Fibroblast of lung (primary cell): ENCODE data around the gene RNU6-9. TPM values are rescaled to one million over a fixed set of nuclear protein-coding genes. Genes with fewer than 3 reads are reported as not detected.
A peak's percentile ranks its signal among the peaks of the same experiment; 100 is the strongest.

Experiments
- DNase-seq, 2 donors: peaks; one replicate each; pipeline versions ENCODE4 v3.0.0 to v3.0.0-alpha.2; 2010; ENCODE audit warnings: low read depth in 2 of 2
- H2AFZ ChIP-seq: 2 replicates; pipeline ENCODE4 v1.5.1; 2012; ENCODE audit warnings: low read length, control low read depth, inconsistent platforms
- H3K27ac ChIP-seq: 2 replicates; pipeline ENCODE4 v1.5.1; 2011; ENCODE audit warnings: low read length, control low read depth; ENCODE audit not compliant: insufficient read depth
- H3K27me3 ChIP-seq: 2 replicates; pipeline ENCODE4 v1.5.1; 2011; ENCODE audit warnings: mild to moderate bottlenecking, low read length; ENCODE audit not compliant: control insufficient read depth, insufficient read depth
- H3K36me3 ChIP-seq: 2 replicates; pipeline ENCODE4 v1.5.1; 2011; ENCODE audit warnings: low read length; ENCODE audit not compliant: control insufficient read depth, insufficient read depth
- H3K4me1 ChIP-seq: 2 replicates; pipeline ENCODE4 v1.5.1; 2011; ENCODE audit warnings: low read length; ENCODE audit not compliant: control insufficient read depth, insufficient read depth; ENCODE audit errors: extremely low read depth
- H3K4me2 ChIP-seq: 2 replicates; pipeline ENCODE4 v1.5.1; 2011; ENCODE audit warnings: low read length, control low read depth; ENCODE audit not compliant: insufficient read depth; ENCODE audit errors: extremely low read depth
- H3K4me3 ChIP-seq, 4 experiments: fragments of 200-600 bp in 1 of 4; sonication (generic) in 1 of 4; replicated peaks in 1 of 4; 2 replicates each; pipeline ENCODE4 v1.5.1; 2011 to 2016; ENCODE audit warnings: low read length in 4 of 4, low read depth in 3 of 4, mild to moderate bottlenecking in 3 of 4, control low read depth in 2 of 4, inconsistent platforms in 1 of 4, mixed read lengths in 1 of 4; ENCODE audit not compliant: insufficient read depth in 1 of 4; ENCODE audit errors: control extremely low read depth in 1 of 4
- H3K79me2 ChIP-seq: 2 replicates; pipeline ENCODE4 v1.5.1; 2012; ENCODE audit warnings: mild to moderate bottlenecking, low read length, inconsistent platforms; ENCODE audit not compliant: control insufficient read depth, insufficient read depth
- H3K9ac ChIP-seq: 2 replicates; pipeline ENCODE4 v1.5.1; 2011; ENCODE audit warnings: mild to moderate bottlenecking, low read length, control low read depth; ENCODE audit not compliant: insufficient read depth
- H3K9me3 ChIP-seq: 2 replicates; pipeline ENCODE4 v1.5.1; 2012; ENCODE audit warnings: low read depth, low read length; ENCODE audit not compliant: control insufficient read depth, insufficient read depth
- H4K20me1 ChIP-seq: 2 replicates; pipeline ENCODE4 v1.5.1; 2011; ENCODE audit warnings: low read length; ENCODE audit not compliant: control insufficient read depth, insufficient read depth; ENCODE audit errors: extremely low read depth
- CTCF ChIP-seq, 2 donors: IDR thresholded peaks in 1 of 2; conservative IDR thresholded peaks in 1 of 2; 1 replicate in 1 of 2; 2 replicates in 1 of 2; pipeline ENCODE4 v1.5.1; 2011 to 2012; ENCODE audit warnings: low read length in 2 of 2, control low read depth in 1 of 2, inconsistent platforms in 1 of 2, low read depth in 1 of 2, mild to moderate bottlenecking in 1 of 2
- EZH2 ChIP-seq: IDR thresholded peaks from 2 replicates; pipeline ENCODE4 v1.5.1; 2012; ENCODE audit warnings: low read length, control low read depth, mild to moderate bottlenecking; ENCODE audit errors: missing control alignments
- polyA plus RNA-seq, 2 donors: library from polyadenylated mRNA; depleted of rRNA in 1 of 2; stranded (reverse) in 1 of 2; unstranded in 1 of 2; fragments of >200 nt; gene quantifications; 2 replicates each; pipeline ENCODE4 v1.2.1, GENCODE V29; 2011 to 2012; ENCODE audit warnings: missing spikeins in 1 of 2
- total RNA-seq: library from RNA; depleted of rRNA; stranded (reverse); fragments of >200 nt; gene quantifications from 2 replicates; pipeline ENCODE4 v1.2.1, GENCODE V29; 2014

RNU6-9 gene
- total and polyA plus RNA-seq, 2 donors (not counting 1 experiment from before 2014, with no cell fraction given): not detected

GRCh38 chr19:870963-871401 lies 22.3 kb upstream of the RNU6-9 start:
- no peak for TF ChIP-seq EZH2
- TF ChIP-seq CTCF (conservative IDR thresholded peaks at IDR 0.05 in 1 of 2, IDR thresholded peaks at IDR 0.05 in 1 of 2; ENCODE audit: low read depth in 1 of 2, low read length in 2 of 2): no peak
- Histone ChIP-seq H2AFZ (no peak overlapping the region), H4K20me1 (no peaks in the 10 kb centered on the region), H3K4me1 (peaks cover 11% of the 10 kb centered on the region), H3K27ac (no peak overlapping the region), H3K9ac (no peak overlapping the region), H3K36me3 (peaks cover 26% of the 10 kb centered on the region), H3K79me2 (no peaks in the 10 kb centered on the region), H3K4me2 (no peak overlapping the region), H3K4me3 (no peak overlapping the region), H3K9me3 (no peaks in the 10 kb centered on the region), H3K27me3 (no peaks in the 10 kb centered on the region)
- peak; percentile 63 to 78 for DNase-seq

- DNase-seq: peak; percentile 41 to 55
- H2AFZ ChIP-seq: no peak overlapping the region
- H3K4me2 ChIP-seq: no peak overlapping the region
- no peaks in the 10 kb centered on the region for H3K79me2 ChIP-seq
- peaks cover 11% of the 10 kb centered on the region for H3K4me1 ChIP-seq
- H3K36me3 ChIP-seq: peaks cover 27% of the 10 kb centered on the region
- H3K27ac ChIP-seq: no peak overlapping the region
- no peaks in the 10 kb centered on the region for H4K20me1 ChIP-seq
- H3K27me3 ChIP-seq: no peaks in the 10 kb centered on the region
- TF ChIP-seq EZH2 (no peak), CTCF (conservative IDR thresholded peaks at IDR 0.05 in 1 of 2, IDR thresholded peaks at IDR 0.05 in 1 of 2; ENCODE audit: low read depth in 1 of 2, low read length in 2 of 2) (no peak)
- H3K4me3 ChIP-seq: no peak overlapping the region
- no peaks in the 10 kb centered on the region for H3K9me3 ChIP-seq
- no peak overlapping the region for H3K9ac ChIP-seq
These were observed 21.6 kb upstream of the RNU6-9 start for GRCh38 chr19:871446-872265.

- Histone ChIP-seq H3K4me1 (peaks cover 11% of the 10 kb centered on the region), H3K4me3 (no peak overlapping the region), H3K27ac (no peak overlapping the region), H3K9me3 (no peaks in the 10 kb centered on the region), H3K4me2 (no peak overlapping the region), H2AFZ (no peak overlapping the region), H3K9ac (no peak overlapping the region), H3K27me3 (no peaks in the 10 kb centered on the region), H3K79me2 (no peaks in the 10 kb centered on the region), H4K20me1 (no peaks in the 10 kb centered on the region), H3K36me3 (peaks cover 29% of the 10 kb centered on the region)
- DNase-seq: peak; percentile 68 to 75
- TF ChIP-seq EZH2 (no peak), CTCF (conservative IDR thresholded peaks at IDR 0.05 in 1 of 2, IDR thresholded peaks at IDR 0.05 in 1 of 2; ENCODE audit: low read depth in 1 of 2, low read length in 2 of 2) (no peak)
These were observed 20.9 kb upstream of the RNU6-9 start for GRCh38 chr19:872266-872951.
